HFFc6 (cell line): Measurements from ENCODE around the gene SAYSD1. TPM values are rescaled to one million over a fixed set of nuclear protein-coding genes. Genes with fewer than 3 reads are reported as not detected.

Experiments
- DNase-seq: peaks from one replicate; pipeline ENCODE4 v3.0.0-alpha.2; 2018
- H3K27ac Mint-ChIP-seq: 2 replicates; pipeline ENCODE4 v1.8.0; 2020; ENCODE audit warnings: mild to moderate bottlenecking, mixed read lengths
- H3K27me3 Mint-ChIP-seq: 2 replicates; pipeline ENCODE4 v1.8.0; 2021; ENCODE audit warnings: mild to moderate bottlenecking, moderate library complexity, mixed read lengths; ENCODE audit not compliant: insufficient read depth
- H3K36me3 Mint-ChIP-seq: 2 replicates; pipeline ENCODE4 v1.8.0; 2021; ENCODE audit warnings: low read depth, mixed read lengths
- H3K4me1 Mint-ChIP-seq: 2 replicates; pipeline ENCODE4 v1.8.0; 2020; ENCODE audit warnings: low read depth, mixed read lengths
- H3K4me3 Mint-ChIP-seq: 2 replicates; pipeline ENCODE4 v1.8.0; 2020; ENCODE audit warnings: mild to moderate bottlenecking, moderate library complexity, mixed read lengths
- H3K9me3 Mint-ChIP-seq: 2 replicates; pipeline ENCODE4 v1.8.0; 2020; ENCODE audit warnings: mild to moderate bottlenecking, mixed read lengths
- long read RNA-seq: library from polyadenylated mRNA; unstranded; transcript quantifications from one replicate; pipeline ENCODE4 v2.0.0, GENCODE V29; 2019
- total RNA-seq, 6 experiments: library from RNA; stranded (reverse); fragmentation: NEBNext Ultra II Directional; extraction: Animal tissue kit (Norgen Biotek cat#: 25700); gene quantifications; 2 replicates in 1 of 6; 3 replicates in 5 of 6; pipeline ENCODE4 v1.2.3, GENCODE V29; 2021
- TF ChIP-seq, protein P1 (sequence below): fragments of 200-600 bp; sonication (generic); IDR thresholded peaks from 2 replicates; pipeline ENCODE4 v1.5.0; 2021; ENCODE audit warnings: antibody characterized with exemption, mild to moderate bottlenecking

SAYSD1 gene
- 1 to 10 TPM; 6.0 to 8.2 (median 7.5) TPM for total RNA-seq
- long read RNA-seq, transcript SAYSD1-201 (2 exons, 2,020 nt): major isoform, 9 of 11 reads
- long read RNA-seq, partial matches to known transcripts: 0 of 11 reads
- long read RNA-seq, other reads (novel, unspliced or antisense): 1 of 11 reads

DNA sequence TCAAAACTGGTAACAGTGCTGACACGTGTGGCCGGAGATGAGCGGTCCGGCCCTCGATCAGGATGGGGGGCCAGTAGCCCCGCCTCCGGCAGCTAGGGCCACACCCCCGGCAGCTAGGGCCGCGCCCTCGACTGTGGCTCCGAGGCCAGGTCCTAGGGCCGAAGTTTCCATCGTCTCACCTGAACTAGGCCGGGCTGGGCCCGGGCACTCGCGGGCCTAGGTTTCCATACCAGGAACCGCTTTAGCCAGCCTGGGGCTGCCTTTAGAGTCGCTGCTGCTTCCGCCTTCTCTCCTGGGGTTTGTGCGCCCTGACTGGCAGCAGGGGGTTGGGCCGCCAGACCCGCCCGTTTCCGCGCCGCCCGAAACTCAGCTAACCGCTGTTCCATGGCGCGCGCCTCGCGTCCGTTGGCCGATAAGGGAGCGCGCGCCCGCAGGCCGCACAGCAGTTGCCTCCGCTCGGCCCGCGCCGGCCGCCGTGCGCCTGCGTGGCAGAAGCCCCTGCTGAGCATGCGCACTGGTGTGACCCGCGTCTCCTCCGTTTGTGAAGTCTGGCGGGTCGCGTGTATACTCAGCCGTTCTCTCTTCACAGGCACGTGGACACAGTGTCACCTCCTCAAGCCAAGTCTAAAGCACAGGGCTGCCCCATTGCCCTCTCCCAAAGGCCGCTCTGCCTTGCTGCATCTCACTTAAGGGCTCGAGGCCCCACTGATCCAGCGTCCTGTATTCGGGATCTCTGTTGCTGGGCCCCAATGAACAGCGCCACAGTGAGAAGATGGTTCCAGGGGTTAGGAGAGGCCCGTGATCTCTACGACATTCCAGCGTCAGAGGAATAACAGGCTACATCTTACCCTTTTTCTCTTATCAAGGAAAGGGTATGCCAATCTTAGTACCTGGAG, at the start of gene SAYSD1:
SAYSD1 (minus strand) TSS at position 483 of the 896 bp plus-strand sequence; CDS start at position 386, 97 bp downstream.
- peak within 1 kb of the TSS; percentile 88 for H3K27ac Mint-ChIP-seq
- peak within 1 kb of the TSS; percentile 93 for H3K4me3 Mint-ChIP-seq
- TF ChIP-seq, protein P1, sequence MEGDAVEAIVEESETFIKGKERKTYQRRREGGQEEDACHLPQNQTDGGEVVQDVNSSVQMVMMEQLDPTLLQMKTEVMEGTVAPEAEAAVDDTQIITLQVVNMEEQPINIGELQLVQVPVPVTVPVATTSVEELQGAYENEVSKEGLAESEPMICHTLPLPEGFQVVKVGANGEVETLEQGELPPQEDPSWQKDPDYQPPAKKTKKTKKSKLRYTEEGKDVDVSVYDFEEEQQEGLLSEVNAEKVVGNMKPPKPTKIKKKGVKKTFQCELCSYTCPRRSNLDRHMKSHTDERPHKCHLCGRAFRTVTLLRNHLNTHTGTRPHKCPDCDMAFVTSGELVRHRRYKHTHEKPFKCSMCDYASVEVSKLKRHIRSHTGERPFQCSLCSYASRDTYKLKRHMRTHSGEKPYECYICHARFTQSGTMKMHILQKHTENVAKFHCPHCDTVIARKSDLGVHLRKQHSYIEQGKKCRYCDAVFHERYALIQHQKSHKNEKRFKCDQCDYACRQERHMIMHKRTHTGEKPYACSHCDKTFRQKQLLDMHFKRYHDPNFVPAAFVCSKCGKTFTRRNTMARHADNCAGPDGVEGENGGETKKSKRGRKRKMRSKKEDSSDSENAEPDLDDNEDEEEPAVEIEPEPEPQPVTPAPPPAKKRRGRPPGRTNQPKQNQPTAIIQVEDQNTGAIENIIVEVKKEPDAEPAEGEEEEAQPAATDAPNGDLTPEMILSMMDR: no peak
- no peaks in the 10 kb centered on the region for H3K9me3 Mint-ChIP-seq
- no peaks in the 10 kb centered on the region; the same call in 1 of the 2 replicates for H3K36me3 Mint-ChIP-seq
- peaks cover 19% of the 10 kb centered on the region for H3K4me1 Mint-ChIP-seq
- no peaks in the 10 kb centered on the region for H3K27me3 Mint-ChIP-seq
- DNase-seq: peak; percentile 81

- Mint-ChIP-seq H3K27ac (no peak overlapping the region), H3K9me3 (peaks cover 34% of the 10 kb centered on the region), H3K36me3 (no peaks in the 10 kb centered on the region), H3K27me3 (peaks cover 2% of the 10 kb centered on the region; the same call in 1 of the 2 replicates), H3K4me3 (no peak overlapping the region), H3K4me1 (no peaks in the 10 kb centered on the region)
- TF ChIP-seq, protein P1: no peak
- no peak for DNase-seq
These were observed 42.5 kb upstream of the SAYSD1 start for GRCh38 chr6:39157511-39157910.

- TF ChIP-seq, protein P1: no peak
- no peaks in the 10 kb centered on the region for H3K36me3 Mint-ChIP-seq
- no peak for DNase-seq
- peaks cover 34% of the 10 kb centered on the region for H3K9me3 Mint-ChIP-seq
- H3K4me1 Mint-ChIP-seq: no peaks in the 10 kb centered on the region
- peaks cover 2% of the 10 kb centered on the region; the same call in 1 of the 2 replicates for H3K27me3 Mint-ChIP-seq
- no peak overlapping the region for H3K4me3 Mint-ChIP-seq
- no peak overlapping the region for H3K27ac Mint-ChIP-seq
These were observed 41.8 kb upstream of the SAYSD1 start for GRCh38 chr6:39156801-39157200.

DNA sequence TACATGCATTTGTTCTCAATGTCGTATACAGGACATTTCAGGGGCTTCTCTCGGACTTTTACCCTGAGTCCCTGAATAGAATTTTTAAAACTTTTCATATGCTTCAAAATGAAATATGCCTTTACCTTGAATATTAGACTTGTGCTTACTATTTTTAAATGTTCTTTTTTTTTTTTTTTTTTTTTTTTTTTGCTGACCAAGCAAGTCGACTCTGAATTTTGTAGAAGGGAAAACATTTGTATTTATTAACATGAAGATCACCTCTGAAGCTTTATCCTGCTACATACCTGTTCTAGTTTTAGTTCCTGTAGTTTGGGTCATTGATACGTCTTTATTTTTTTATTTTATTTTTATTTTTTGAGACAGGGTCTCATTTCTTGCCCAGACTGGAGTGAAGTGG, 39.7 kb upstream of the SAYSD1 start:
- Mint-ChIP-seq H3K4me1 (no peaks in the 10 kb centered on the region), H3K27ac (no peak overlapping the region), H3K4me3 (no peak overlapping the region), H3K36me3 (no peaks in the 10 kb centered on the region), H3K27me3 (no peaks in the 10 kb centered on the region), H3K9me3 (peaks cover 21% of the 10 kb centered on the region)
- TF ChIP-seq, protein P1: no peak
- no peak for DNase-seq

GRCh38 chr6:39153766-39154397, 38.9 kb upstream of the SAYSD1 start:
- DNase-seq: no peak
- Mint-ChIP-seq H3K4me3 (no peak overlapping the region), H3K27me3 (no peaks in the 10 kb centered on the region), H3K4me1 (no peaks in the 10 kb centered on the region), H3K27ac (no peak overlapping the region), H3K9me3 (peaks cover 16% of the 10 kb centered on the region), H3K36me3 (no peaks in the 10 kb centered on the region)
- TF ChIP-seq, protein P1: no peak
